GM18861 (cell line): Measurements from ENCODE around the gene SMIM31.

Experiments
- ATAC-seq: cut with Tn5 transposase; IDR thresholded peaks from one replicate; pipeline ENCODE4 v1.9.1; 2021; ENCODE audit not compliant: unreplicated experiment

Gene SMIM31

GRCh38 chr4:164753873-164754488, at the start of gene SMIM31:
Gene SMIM31 (plus strand): TSS chr4:164754131. CDS start chr4:164770444, 16,313 bp downstream.
- ATAC-seq = no peak

- no peak for ATAC-seq
Measured at GRCh38 chr4:164706675-164707074, 47.3 kb upstream of the SMIM31 start.

DNA sequence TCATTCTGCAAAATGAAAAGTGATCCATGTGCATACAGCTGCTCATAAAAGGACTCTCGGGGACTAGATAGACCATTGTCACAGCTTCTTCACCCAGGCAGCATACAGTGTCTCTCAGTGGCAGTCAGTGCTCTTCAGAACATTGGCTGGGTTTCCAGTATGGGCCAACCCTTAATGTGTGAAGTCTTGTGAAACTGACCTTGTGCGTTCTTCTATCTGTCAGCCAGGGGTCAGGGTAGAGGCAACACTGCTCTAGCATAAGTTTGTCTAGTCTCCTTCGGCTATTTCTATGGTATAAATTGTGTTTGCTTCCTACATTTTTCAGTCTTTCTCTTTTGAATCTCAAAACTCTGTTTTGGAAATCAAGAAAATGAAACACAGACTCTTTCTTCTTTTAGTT, 37.0 kb upstream of the SMIM31 start:
- peak; percentile 42 for ATAC-seq

- no peak for ATAC-seq
Measured at GRCh38 chr4:164718827-164719226, 35.1 kb upstream of the SMIM31 start.

GRCh38 chr4:164725066-164725465, 28.9 kb upstream of the SMIM31 start:
- ATAC-seq = no peak

GRCh38 chr4:164730705-164731393, 23.1 kb upstream of the SMIM31 start:
- no peak for ATAC-seq

GRCh38 chr4:164731827-164732474, 22.0 kb upstream of the SMIM31 start:
- peak; percentile 52 for ATAC-seq

- peak; percentile 55 for ATAC-seq
Measured at GRCh38 chr4:164734484-164734883, 19.4 kb upstream of the SMIM31 start.

GRCh38 chr4:164748375-164748774, 5.6 kb upstream of the SMIM31 start:
- no peak for ATAC-seq

DNA sequence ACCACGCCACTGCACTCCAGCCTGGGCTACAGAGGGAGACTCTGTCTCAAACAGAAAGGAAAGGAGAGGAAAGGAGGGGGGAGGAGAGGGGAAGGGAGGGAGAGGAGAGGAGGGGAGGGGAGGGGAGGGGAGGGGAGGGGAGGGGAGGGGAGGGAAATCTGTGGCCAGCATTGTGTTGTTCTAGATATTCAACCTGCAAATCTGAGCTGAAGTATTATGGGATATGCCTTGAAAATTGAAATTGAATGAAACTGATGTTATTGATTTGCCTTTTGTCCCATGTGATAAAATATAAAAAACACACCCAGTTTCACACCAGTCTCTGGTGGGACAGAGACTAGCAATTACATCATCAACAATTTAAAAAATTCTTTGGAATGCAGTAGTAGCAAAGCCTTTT, 1.5 kb downstream of the SMIM31 start:
- no peak for ATAC-seq

DNA sequence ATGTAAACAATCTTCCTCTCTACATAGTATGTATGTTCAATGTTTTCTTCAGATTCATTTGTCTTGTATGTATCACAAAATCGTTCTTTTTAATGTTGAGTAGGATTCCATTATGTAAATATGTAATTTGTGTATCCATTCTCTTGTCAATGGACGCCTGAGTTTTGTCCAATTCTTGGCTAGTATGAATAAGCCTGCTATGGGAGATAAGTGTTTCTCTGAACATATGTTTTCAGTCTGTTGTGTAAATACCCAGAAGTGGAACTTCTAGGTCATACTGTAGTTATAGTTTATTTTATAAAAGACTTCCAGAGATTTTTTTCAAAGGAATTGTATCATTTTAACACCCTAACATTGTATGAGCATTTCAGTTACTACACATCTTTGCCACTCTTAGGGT, 2.8 kb downstream of the SMIM31 start:
- no peak for ATAC-seq

DNA sequence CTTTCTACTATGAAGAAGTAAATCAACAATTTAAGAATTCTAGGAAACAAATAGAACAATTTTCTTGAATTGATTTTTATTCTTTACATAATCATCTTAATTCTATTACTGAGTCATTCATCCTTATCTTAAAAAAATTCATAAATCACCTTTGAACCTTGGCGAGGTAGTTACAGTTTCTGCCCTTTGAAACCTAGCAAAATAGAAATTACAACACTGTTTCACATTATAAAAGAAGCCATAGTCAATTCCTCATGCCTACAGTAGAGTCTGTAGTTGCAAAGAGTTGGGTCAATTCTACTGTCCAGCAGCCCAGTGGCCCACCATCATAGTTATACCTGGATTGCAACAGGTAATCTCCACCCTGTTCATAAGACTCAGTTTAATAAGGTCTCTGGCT, 7.3 kb downstream of the SMIM31 start:
- no peak for ATAC-seq

- no peak for ATAC-seq
Measured at GRCh38 chr4:164761746-164762275, 7.9 kb downstream of the SMIM31 start.

DNA sequence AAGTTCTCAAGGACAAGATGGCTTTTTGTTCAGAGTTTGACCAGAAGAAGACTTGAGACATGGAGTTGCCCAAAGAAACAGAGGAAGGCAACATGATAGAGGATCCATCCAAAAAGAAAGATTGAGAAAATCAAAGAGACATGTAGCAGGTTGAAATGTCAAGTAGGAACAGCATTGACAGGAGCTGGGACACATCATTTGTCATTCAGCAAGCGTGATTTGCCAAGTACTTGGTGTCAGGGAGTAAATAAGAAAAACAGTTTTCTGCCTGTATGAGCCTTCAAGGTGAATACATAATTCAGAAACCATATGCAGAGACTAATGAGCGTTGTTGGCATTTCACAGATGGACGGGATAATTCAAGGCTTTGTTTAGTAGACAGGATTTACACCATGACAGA, 11.2 kb downstream of the SMIM31 start:
- ATAC-seq = no peak

GRCh38 chr4:164765833-164766232, 11.9 kb downstream of the SMIM31 start:
- ATAC-seq = no peak

DNA sequence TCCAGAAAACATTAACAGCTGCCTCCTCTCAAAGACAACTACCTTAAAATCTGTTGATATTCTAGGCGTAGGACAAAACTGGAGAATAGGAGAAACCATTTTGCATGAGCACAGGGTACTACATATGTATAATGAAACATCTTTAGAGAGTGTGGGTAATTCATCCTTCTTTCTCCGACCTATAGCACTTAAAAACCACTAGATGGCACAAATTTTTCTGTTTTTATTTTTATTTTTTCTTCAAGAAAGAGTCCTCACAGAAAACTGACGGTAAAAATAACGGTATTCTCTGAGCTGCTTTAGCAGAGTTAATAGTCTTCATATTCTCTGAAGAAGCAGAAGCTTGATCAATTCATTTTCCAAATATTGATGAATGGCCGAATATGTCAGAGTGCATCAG, 14.6 kb downstream of the SMIM31 start:
- ATAC-seq = peak; percentile 73

DNA sequence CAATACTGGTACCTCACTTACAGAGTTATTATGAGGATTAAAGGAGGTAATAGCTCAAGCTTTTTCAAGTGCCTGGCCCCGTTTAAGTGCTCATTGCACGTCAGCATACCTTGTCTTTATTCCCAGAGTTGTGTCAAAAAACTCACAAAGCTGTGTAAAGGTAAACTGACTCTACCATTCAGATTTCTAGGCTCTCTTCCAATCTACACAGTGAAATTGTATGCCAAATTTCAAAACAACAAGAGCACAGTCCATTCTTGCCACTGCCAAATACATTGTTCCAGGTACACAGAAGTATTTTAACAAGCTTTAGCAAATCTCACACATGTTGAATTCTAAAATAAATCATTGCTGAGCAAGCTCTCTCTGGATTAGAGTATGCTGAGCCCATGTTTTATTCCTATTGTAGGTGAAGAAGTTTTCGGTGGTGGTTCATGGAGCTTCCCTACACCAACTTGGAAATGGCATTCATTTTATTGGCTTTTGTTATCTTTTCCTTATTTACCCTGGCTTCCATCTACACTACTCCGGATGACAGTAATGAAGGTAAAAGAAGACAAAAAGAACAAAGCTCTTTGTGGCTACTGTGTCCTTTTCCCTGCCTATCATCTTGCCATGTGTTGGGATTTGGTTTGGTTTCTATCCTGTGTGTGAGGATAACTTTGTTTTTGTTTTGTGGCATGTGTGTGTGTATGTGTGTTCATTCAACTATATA, 16.2 kb downstream of the SMIM31 start:
- ATAC-seq = no peak

DNA sequence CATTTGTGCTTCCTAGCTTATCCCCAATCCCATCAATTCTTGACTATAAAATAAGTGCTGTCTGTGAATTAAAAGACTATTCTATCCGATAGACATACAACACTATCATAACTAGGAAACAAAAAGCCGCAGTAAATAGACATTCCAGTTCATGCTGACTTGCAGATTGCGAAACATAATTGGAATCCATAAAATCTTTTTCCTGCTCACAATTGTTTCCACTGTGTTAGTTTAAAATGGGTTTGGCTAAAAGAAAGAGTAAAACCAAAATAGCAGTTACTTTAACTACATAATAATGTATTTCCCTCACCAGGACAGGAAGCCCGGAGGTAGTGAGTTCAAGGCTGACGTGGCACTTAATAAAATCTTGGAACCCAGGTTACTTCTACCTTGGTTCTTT, 17.2 kb downstream of the SMIM31 start:
- ATAC-seq = no peak

GRCh38 chr4:164772076-164772475, 18.1 kb downstream of the SMIM31 start:
- no peak for ATAC-seq

DNA sequence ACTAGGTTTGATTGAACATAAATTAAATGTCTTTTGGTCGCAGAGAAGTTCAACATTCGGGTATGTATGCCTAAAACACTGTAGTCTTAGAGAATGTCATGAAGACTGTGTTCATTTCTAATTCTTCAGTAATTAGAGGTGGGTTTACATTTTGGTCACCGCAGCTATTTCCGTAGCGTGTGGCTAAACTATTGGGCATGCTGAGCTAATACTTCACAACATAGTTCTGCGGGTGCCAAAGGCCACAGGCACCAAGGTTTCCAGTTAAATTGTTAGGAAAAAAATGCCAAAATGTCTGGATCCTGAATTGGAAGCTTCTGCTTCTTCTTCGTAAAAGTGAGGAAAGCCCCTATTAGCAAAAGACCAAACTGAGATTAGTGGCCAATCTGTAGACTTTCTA, 25.1 kb downstream of the SMIM31 start:
- no peak for ATAC-seq

GRCh38 chr4:164779811-164780216, 25.9 kb downstream of the SMIM31 start:
- ATAC-seq = peak; percentile 67
